Left cardiac atrium (tissue), 4 donors: ENCODE results near the gene RPL28. TPM values are rescaled to one million over a fixed set of nuclear protein-coding genes. Genes with fewer than 3 reads are reported as not detected.

Experiments
- ATAC-seq, 2 donors: fragments of 200-7000 bp; cut with Tn5 transposase; one replicate each; pipeline ENCODE4 v1.9.1; 2020; ENCODE audit warnings: mild to moderate bottlenecking in 2 of 2, moderate library complexity in 2 of 2
- DNase-seq: peaks from one replicate; pipeline ENCODE4 v3.0.0-alpha.2; 2020
- intact Hi-C, 2 donors: fragments of 100-400 bp; cut with DNase I; formaldehyde crosslinking; loops; one replicate each; pipeline versions ENCODE4 v1.14.1 to v1.15.1; 2022 to 2023
- long read RNA-seq: library from polyadenylated mRNA; unstranded; transcript quantifications from one replicate; pipeline ENCODE4 v2.0.0, GENCODE V29; 2021
- total RNA-seq, 2 donors: library from RNA; stranded (reverse); fragmentation: NEBNext Ultra II Directional; extraction: Animal tissue kit (Norgen Biotek cat#: 25700); gene quantifications; one replicate each; pipeline ENCODE4 v1.2.1, GENCODE V29; 2021
- donor health status: DM: no; HTN: yes; CAD: no.
- donor health status: DM: no; HTN: yes; CAD: no; lungs with severe emphysema.
- donor health status: DM: yes; HTN: yes; CAD: no.
- donor health status: Dilated cardiomyopathy.

RPL28 gene
- total RNA-seq, result 100 to 1,000 TPM; 789 to 866 TPM
- long read RNA-seq, full-length matches to known transcripts, result 36 of 38 reads
- long read RNA-seq, partial matches to known transcripts, result 0 of 38 reads
- long read RNA-seq, other reads (novel, unspliced or antisense), result 2 of 38 reads

DNA sequence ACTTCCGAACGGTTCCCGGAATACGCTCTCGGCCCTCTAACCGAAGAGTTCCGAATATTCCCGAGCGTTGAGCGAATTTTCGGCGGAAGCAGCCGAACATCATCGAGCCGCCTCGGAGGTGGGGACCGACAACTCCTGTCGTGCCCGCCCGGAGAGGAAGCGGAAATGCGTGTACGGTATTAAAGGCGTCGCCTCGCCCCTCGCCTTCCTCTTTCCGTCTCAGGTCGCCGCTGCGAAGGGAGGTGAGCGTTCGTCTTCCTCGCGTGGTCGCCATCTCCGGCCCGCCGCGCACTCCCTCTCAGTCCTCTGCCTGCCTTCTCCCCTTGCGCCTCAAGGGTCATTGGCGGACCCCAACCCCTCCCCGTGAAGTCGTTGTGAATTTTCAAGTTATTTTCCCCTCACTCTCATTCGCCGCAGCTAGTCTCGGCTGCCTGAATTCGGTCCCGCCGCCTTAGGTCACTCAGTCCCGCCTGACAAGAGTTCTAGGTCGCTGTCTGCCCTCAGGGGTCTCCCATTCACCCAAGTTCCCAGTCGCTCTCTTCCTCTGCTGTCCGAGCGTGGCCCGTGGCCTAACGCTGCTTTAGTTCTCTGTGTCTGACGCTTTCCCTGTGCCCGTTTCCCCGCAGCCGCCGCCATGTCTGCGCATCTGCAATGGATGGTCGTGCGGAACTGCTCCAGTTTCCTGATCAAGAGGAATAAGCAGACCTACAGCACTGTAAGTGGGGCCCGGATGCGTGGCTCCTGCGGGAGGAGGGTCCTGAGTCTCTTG, at the start of gene RPL28:
Gene RPL28 (plus strand): TSS at position 209 of the 769 bp plus-strand sequence. CDS start 426 bp downstream, at position 635.
- DNase-seq (peak; percentile 99), ATAC-seq (peak; percentile 88 to 90)
- intact Hi-C loops, result loop anchor here in 1 of 2 donors (10.0 kb wide), 1 partner anchor 81 kb away; no protein-coding TSS in a partner anchor

DNA sequence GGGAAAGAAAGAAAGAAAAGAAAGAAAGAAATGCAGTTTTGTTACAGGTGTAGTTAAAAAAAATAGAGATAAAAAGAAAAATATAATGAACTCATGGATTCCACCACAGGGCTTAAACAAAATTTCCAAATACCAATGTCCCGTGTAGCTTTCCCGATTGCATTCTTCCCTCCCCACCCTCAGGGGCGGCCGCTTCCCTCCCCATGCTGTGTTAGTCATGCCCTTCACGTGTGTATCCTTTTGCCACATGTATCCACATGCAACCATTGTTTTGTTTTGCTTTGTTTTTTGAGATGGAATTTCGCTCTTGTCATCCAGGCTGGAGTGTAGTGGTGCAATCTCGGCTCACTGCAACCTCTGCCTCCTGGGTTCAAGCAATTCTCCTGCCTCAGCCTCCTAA, 49.6 kb upstream of the RPL28 start:
- no peak for DNase-seq
- intact Hi-C loops, result no loop called here
- no peak for ATAC-seq

DNA sequence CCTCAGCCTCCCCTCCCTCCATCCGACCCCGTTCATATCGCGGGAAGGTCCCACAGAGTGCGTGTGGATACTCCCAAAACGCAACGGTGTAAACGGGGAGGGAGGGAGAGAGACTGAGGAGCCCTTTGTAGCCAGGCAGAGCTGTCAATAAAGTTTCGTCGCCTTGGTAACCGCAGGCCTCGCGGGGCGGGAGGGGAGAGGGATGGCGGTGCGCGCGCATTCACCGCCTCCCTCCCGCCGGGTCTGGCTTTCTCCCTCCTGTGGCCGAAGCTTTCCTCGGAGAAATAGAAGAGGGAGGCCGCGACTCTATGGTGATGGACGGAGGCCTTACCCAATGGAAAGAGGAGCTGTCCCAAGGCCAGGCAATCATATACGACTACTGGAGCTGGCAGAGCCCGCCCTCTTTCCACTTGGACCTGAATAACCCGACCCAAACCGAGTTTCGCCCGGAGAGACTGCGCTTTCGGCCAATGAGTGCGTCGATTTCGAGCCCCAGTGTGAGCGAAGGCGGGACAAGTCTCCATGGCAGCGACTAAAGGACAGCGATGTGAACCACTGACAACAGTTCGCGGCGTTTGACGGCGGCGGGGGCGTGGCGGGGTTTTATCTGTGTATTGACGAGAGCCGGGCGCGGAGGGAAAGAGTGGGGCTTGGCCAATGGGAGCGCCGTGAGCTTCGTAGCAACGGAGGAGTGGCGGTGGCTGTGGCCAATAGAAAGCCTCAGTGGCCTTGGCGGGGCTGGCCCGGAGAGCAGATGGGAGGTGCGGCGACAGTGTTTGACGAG, 46.4 kb upstream of the RPL28 start, which contains the start of gene KMT5C:
Gene KMT5C (plus strand): TSS at position 772 of the 784 bp plus-strand sequence. CDS start 2,061 bp downstream, outside the sequence.
- ATAC-seq, result peak; percentile 92 to 95
- peak; percentile 100 for DNase-seq
- intact Hi-C loops, result no loop called here

DNA sequence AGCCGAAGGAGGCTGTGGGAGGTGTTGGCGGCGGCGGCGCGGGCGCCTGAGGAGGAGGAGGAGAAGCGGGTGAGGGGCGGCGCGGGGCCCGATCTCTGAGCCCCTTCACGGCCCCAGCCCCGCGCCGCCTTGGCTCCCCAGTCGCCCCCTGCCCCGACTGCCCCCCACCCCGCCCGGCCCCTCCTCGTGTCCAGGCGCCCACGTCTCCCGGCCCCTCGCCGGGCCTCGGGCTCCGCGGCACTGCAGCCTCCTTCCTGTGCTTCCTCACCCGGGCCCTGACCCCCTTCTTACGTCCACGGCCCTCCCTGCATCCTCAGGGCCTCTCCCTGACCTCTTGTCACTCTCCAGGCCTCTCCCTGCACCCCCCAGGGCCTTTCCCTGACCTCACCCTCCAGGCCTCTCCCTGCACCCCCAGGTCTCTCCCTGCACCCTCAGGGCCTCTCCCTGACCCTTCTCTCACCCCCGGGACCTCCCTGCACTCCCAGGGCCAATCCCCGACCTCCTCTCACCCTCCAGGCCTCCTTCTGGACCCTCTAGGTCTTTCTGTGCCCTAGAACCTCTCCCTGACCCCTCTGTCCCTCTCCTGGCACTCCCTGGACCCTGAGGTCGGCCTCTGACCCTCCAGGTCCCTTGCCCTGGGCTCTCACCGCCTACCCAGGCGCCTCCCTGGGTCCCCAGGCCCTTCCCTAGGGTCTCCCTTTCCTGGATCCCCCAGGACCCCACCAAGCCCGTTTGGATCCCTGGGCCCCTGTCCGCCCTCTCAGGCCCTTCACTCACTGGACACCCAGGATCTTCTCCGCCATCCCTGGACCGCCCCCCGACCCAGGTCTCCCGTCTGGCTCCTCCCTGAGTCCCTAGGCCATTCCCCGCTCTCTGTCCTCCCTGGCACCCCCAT, 45.6 kb upstream of the RPL28 start:
- peak in 1 of 2 donors; percentile 0 for ATAC-seq
- intact Hi-C loops, result loop anchor here in 1 of 2 donors (5.0 kb wide), 1 partner anchor 42 kb away; the partner anchor contains the start of gene TMEM238

DNA sequence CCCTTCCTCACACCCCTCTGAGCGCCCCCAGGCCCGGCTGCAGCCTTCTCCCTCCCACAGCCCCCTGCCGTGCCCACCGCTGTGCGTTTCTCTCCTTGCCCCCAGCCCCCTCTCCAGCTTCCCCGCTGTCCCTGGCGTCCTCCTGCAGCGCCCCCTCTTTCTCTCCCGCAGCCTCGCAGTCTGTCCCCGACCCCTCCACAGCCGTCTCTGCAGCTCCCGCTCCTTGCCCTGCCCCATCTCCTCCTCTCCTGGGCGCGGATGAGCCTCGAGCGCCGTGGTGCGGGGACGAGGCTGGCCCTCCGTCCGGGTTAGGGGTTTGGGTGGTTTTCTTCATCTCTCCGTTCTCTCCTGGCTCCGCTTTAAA, 45.0 kb upstream of the RPL28 start:
- DNase-seq (no peak), ATAC-seq (no peak)
- intact Hi-C loops, result loop anchor here in 1 of 2 donors (5.0 kb wide), 1 partner anchor 42 kb away; the partner anchor contains the start of gene TMEM238

More for the DNA sequence above, 45.6 kb upstream of the RPL28 start:
- no peak for DNase-seq

DNA sequence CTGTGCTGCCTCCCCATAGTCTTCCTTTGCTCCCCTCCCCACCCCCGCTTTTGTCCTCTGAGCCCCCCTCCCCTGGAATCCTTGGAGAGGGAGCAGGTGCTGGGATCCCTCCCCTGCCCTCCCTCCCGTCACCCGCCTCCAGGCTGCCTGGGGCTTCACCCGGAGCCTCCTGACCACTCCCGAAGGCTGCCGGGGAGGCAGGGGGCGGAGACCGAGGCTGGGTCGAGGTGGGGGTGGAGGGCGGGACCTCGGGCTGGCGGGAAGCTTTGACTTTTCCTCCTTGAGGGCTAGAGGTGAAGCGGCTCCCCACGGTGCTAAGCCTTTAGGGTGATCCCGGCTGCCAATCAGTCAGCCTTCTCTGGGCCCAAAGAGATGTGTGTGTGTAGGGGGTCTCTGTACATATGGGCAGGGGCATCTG, 44.6 kb upstream of the RPL28 start:
- peak in 1 of 2 donors; percentile 6 for ATAC-seq
- intact Hi-C loops, result loop anchor here in 1 of 2 donors (5.0 kb wide), 1 partner anchor 41 kb away; the partner anchor contains the start of gene TMEM238
- DNase-seq, result peak; percentile 82

DNA sequence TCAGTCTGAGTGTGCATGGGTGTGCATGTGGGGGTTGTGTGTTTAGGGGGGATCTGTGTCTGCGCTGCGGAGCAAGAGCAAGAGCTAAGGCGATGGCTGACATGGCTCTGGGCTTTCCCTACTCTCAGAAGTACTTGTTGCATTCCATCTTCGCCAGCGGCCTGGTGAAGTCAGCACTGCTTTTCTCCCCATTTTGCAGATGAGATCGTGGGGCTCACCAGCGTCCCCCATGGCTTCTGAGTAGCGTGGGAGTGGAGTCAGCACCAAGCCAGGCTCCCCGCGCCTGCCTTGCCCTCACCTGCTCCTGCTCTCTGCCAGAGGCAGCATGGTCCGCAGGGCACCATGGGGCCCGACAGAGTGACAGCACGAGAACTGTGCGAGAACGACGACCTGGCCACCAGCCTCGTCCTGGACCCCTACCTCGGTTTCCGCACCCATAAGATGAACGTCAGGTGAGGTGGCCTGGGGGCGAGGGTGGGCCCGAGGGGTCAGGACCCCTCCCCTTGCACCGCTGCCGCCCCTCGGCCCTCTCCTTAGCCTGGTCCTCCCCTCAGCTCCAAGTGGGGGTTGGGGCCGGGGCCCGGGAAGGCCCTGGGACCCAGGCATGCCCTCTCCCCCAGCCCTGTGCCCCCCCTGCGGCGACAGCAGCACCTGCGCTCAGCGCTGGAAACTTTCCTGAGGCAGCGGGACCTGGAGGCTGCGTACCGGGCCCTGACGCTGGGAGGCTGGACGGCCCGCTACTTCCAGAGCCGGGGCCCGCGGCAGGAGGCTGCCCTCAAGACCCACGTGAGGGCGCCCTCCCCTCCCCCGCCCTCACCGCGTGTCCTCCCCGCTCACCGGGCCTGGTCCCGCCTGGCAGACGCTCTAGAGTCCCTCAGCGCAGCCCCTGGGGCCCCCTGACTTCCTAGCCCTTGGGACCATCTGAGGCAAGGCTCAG, 43.9 kb upstream of the RPL28 start:
- intact Hi-C loops, result loop anchor here in 1 of 2 donors (5.0 kb wide), 1 partner anchor 40 kb away; the partner anchor contains the start of gene TMEM238
- no peak for ATAC-seq
- no peak for DNase-seq

DNA sequence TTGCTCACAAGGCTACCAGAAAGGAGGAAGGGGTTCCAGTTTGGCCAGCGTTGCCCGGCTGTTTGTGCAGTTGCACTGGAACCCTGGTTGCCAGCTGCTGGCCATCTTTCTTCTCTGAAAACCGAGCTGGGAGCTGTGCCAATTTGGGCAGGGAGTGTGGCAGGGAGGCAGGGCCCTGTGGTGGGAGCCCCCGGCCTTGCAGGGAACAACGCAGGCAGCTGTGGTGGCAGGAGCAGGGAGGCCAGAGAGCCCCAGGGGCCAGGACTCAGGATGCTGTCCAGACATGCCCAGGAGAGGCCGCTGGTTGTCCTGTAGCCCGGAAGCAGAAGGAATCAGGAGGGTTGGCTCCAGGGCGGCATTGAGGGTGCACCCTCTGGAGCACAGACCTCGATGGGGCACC, 41.3 kb upstream of the RPL28 start:
- no peak for DNase-seq
- no peak for ATAC-seq
- intact Hi-C loops, result loop anchor here in 1 of 2 donors (5.0 kb wide), 1 partner anchor 38 kb away; the partner anchor contains the start of gene TMEM238

DNA sequence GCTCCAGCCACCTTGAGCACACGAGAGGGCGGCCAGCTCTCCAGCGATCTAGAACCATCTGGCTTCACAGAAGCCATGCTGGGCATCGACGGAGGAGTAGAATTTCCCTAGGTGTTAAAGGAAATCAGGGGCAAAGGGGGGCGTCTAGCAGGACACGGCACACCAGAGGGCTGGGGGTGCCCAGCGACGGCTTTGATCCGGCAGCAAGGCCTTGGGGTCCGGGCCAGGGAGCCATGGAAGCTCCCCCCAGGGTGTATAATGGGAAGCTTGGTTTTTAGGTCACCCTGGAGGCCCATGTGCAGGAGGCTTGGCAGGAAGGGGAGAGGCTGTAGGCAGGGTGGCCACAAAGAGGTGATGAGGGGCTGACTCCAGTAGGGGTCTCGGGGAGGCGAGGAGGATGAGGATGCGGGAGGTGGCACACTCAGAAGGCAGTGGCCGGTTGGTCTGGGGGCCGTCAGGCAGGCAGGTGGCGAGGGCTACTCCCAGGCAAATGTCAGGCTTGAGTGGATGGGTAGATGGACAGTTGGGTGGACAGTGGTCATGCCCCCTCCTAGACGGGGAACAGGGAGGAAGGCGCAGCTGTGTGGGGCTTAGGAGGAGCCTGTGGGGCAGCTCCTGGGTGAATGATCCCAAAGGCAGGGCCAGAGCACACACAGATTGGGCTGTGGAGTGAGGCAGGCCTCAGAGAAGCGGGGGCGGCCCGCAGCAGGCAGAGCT, 40.5 kb upstream of the RPL28 start:
- no peak for ATAC-seq
- no peak for DNase-seq
- intact Hi-C loops, result no loop called here

DNA sequence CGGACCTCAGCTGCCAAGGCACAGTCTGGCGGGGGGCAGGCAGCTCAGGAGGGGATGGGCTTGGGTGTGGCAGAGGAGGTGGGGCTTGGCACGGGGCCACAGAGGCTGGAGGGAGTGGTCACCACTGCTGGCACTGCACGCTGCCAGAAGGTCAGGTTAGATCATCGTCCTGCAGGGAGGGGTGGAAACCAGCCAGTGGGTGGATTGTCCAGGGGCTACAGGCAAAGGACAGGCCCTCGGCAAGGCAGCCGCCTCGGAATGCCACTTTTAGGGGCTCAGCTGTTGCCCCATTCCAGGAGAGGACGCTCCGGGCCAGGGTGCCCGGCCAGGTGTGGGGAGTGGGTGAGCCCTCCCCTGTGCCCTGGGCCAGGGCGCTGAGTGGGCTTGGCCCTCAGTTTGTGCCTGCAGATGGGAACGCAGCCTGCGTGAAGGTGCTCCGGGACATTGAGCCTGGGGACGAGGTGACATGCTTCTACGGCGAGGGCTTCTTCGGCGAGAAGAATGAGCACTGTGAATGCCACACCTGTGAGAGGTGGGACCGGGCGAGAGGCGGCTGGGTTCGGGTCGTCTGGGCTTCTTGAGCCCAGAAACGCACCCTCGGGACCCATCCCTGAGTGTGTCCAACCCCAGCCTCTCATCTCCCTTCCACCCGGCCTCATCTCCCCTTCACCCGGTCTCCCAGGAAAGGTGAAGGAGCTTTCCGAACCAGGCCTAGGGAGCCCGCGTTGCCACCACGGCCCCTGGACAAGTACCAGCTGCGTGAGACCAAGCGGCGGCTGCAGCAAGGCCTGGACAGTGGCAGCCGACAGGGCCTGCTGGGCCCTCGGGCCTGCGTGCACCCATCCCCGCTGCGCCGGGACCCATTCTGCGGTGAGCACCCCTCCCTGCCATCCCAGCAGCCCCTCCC, 39.7 kb upstream of the RPL28 start:
- DNase-seq (peak; percentile 63), ATAC-seq (peak; percentile 19 to 77)
- intact Hi-C loops, result no loop called here

DNA sequence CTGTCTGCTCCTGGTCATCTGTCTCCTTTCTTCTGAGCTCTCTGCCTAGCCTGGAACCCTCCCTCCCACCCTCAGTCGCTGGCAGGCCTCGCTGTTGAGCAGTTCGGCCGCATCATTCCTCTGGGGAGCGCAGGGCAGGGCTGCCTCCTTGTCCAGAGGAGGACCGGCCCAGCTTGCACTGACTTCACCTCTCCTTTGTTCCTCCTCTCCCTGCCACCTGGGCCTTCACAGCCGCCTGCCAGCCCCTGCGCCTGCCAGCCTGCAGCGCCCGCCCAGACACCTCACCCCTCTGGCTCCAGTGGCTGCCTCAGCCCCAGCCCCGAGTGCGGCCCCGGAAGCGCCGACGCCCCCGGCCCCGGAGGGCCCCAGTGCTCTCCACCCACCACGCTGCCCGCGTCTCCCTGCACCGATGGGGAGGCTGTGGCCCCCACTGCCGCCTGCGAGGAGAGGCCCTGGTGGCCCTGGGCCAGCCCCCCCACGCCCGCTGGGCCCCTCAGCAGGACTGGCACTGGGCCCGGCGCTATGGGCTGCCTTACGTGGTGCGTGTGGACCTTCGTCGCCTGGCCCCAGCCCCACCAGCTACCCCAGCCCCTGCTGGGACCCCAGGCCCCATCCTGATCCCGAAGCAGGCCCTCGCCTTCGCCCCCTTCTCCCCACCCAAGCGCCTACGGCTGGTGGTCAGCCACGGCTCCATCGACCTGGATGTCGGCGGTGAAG, 38.8 kb upstream of the RPL28 start:
- intact Hi-C loops, result no loop called here
- ATAC-seq (no peak), DNase-seq (no peak)

DNA sequence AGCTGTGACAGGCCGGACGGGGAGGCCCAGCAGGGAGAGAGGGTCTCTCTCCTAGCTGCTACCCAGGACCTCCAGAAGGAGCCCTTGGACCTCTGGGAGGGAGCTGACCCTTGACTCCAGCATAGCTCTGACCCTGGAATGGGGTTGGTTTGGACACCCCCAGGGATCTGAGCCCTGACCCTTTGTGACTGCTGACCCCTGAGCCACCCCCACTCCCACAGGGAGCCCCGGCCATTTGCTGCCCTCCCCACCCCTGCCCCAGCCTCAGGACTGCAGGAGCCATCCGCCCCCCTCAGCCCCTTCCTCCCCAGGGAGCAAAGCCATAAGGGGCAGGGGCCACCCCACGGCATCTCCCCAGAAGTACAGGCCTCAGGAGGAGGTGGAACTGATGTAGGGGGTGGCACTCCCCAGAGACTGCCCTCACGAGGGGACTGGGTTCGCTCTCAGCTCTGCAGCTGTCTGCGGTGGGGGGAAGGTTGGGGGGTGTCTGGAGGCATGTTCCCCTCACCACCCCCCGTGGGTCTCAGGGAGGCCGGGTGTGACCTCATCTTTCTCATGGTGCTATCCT, 38.2 kb upstream of the RPL28 start:
- intact Hi-C loops, result no loop called here
- ATAC-seq (no peak), DNase-seq (no peak)

DNA sequence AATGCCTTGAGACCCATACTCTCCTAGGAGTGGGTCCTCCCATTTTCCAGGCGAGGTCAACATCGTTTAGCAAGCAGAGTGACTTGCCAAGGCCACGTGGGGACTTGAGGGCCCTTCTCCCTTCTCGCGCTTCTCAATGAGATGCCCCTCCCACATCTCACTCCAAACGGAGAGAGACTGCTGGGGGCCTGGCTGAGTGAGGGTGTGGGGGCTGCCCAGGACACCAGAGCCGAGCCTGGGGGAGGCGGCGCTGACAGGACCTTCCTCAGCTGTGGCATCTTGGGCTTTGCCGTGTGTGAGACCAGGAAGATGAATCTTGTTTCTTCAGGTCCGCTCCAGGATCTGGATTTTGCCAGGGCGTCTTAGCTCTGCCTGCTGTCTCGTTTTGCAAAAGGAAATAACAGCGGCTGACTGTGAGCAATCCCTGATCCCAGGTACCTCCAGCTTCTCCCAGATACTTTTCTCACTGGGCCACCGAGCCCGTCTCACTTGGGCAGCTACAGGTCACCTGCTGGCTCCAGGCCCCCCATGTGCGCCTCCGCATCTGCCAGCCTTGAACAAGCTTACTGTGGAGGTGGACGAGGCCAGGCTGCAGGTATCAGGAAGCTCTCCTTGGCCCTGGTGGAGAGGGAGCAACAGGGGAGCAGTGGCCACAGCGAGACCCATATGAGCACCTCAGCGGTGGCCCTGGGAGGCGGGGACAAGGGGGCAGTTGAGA, 37.3 kb upstream of the RPL28 start:
- DNase-seq, result no peak
- ATAC-seq, result no peak
- intact Hi-C loops, result no loop called here

DNA sequence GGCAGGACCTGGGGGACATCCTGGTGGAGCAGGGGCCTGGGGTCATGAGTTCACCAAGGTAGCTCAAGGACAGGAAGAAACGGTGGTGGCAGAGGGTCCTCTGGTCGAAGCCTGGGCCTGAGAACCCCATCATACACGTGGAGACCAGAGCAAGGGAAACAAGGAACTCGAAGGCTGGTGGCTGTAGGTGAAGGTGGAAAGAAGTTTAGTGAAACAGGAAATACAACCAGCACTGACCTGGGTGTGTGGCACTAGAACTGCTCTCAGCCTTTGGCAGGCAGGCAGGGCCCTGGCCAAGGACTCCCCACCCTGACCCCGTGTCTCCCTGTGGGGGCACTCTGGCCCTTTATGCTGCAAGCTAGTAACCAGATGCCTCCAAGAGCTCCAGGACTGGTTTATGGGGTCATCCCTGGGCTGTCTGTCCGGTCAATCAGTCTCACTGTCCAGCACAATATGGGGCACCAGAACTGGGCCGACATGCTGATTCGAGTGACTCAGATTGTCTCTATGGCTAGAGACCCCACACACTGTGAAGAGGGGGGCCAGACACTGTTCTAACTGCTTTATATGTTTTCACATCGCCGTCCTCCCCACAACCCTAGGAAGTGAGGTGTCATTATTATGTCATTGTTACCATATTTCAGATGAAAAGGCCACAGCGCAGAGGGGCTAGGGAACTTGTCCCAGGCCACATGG, 35.0 kb upstream of the RPL28 start:
- intact Hi-C loops, result no loop called here
- ATAC-seq (no peak), DNase-seq (no peak)
